Measurements from ENCODE around the gene ATP6V1F. TPM values are rescaled to one million over a fixed set of nuclear protein-coding genes. Genes with fewer than 3 reads are reported as not detected.

The ATP6V1F gene
- total and polyA plus RNA-seq, 2 donors (not counting 1 experiment from before 2014, with no cell fraction given), result 124 to 167 TPM

DNA sequence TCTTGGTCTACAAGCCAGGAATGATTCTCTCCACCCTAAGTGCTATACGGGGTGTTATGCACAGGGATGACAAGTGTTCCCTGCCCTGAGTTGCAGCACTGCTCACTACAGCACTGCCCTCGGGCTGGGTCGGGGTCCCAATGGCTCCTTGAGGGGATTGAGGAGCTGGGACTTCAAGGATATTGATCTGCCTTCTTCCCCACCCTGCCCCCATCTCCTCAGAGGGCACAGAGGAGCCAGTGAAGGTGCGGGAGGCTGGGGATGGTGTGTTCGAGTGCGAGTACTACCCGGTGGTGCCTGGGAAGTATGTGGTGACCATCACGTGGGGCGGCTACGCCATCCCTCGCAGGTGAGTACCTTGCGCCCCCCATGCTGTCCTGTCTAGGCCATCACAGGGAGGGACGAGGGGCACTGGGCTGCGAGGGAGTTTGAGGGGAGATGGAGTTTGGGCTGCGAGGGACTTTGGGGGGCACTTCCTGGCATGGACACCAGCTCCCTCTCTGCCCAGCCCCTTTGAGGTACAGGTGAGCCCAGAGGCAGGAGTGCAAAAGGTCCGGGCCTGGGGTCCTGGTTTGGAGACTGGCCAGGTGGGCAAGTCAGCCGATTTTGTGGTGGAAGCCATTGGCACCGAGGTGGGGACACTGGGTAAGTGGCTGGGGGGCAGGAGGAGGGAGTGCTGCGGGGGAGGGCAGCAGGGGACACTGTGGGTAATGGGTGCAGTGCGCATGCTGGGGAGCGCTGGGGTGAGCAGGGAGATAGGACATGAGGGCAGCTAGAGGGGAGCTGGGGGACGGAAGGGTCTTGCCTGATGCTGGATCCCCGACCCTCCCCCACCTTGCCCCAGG is 22.1 kb upstream of the ATP6V1F start:
- TF ChIP-seq, protein P1, sequence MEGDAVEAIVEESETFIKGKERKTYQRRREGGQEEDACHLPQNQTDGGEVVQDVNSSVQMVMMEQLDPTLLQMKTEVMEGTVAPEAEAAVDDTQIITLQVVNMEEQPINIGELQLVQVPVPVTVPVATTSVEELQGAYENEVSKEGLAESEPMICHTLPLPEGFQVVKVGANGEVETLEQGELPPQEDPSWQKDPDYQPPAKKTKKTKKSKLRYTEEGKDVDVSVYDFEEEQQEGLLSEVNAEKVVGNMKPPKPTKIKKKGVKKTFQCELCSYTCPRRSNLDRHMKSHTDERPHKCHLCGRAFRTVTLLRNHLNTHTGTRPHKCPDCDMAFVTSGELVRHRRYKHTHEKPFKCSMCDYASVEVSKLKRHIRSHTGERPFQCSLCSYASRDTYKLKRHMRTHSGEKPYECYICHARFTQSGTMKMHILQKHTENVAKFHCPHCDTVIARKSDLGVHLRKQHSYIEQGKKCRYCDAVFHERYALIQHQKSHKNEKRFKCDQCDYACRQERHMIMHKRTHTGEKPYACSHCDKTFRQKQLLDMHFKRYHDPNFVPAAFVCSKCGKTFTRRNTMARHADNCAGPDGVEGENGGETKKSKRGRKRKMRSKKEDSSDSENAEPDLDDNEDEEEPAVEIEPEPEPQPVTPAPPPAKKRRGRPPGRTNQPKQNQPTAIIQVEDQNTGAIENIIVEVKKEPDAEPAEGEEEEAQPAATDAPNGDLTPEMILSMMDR (conservative IDR thresholded peaks at IDR 0.05 in 1 of 2, IDR thresholded peaks at IDR 0.05 in 1 of 2; ENCODE audit: low read depth in 1 of 2, low read length in 2 of 2), result no peak
- TF ChIP-seq EZH2 (IDR thresholded peaks at IDR 0.05; ENCODE audit: low read length, missing control alignments), result no peak
- H4K20me1 ChIP-seq (ENCODE audit: control insufficient read depth, extremely low read depth, insufficient read depth, low read length), result no peaks in the 10 kb centered on the region
- no peak overlapping the region for H3K4me3 ChIP-seq (replicated peaks in 1 of 4; ENCODE audit: control extremely low read depth in 1 of 4, insufficient read depth in 1 of 4, low read depth in 3 of 4, low read length in 4 of 4)
- H3K36me3 ChIP-seq (ENCODE audit: control insufficient read depth, insufficient read depth, low read length), result peaks cover 80% of the 10 kb centered on the region
- H3K4me1 ChIP-seq (ENCODE audit: control insufficient read depth, extremely low read depth, insufficient read depth, low read length), result peaks cover 5% of the 10 kb centered on the region
- no peaks in the 10 kb centered on the region for H3K9me3 ChIP-seq (ENCODE audit: control insufficient read depth, insufficient read depth, low read depth, low read length)
- H2AFZ ChIP-seq (ENCODE audit: low read length), result no peak overlapping the region
- H3K9ac ChIP-seq (ENCODE audit: insufficient read depth, low read length), result no peak overlapping the region
- H3K27me3 ChIP-seq (ENCODE audit: control insufficient read depth, insufficient read depth, low read length), result no peaks in the 10 kb centered on the region
- DNase-seq (ENCODE audit: low read depth in 2 of 2), result no peak
- no peak overlapping the region for H3K27ac ChIP-seq (ENCODE audit: insufficient read depth, low read length)
- peaks cover 16% of the 10 kb centered on the region for H3K79me2 ChIP-seq (ENCODE audit: control insufficient read depth, insufficient read depth, low read length)
- H3K4me2 ChIP-seq (ENCODE audit: extremely low read depth, insufficient read depth, low read length), result no peak overlapping the region

DNA sequence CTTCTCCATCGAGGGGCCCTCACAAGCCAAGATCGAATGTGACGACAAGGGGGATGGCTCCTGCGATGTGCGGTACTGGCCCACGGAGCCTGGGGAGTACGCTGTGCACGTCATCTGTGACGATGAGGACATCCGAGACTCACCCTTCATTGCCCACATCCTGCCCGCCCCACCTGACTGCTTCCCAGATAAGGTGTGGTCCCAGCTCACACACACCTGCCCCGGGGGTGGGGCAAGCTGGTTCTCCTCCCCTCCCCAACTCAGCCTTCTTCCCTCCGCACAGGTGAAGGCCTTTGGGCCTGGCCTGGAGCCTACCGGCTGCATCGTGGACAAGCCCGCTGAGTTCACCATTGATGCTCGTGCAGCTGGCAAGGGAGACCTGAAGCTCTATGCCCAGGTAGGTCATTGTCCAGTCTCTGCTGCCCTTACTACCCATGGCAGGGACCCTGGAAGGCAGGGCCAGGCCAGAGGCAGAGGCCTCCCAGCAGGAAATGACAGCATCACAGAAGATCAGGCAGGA is 21.4 kb upstream of the ATP6V1F start:
- H3K79me2 ChIP-seq (ENCODE audit: control insufficient read depth, insufficient read depth, low read length), result peaks cover 11% of the 10 kb centered on the region
- H3K27me3 ChIP-seq (ENCODE audit: control insufficient read depth, insufficient read depth, low read length), result no peaks in the 10 kb centered on the region
- no peak overlapping the region for H3K4me3 ChIP-seq (replicated peaks in 1 of 4; ENCODE audit: control extremely low read depth in 1 of 4, insufficient read depth in 1 of 4, low read depth in 3 of 4, low read length in 4 of 4)
- no peaks in the 10 kb centered on the region for H3K9me3 ChIP-seq (ENCODE audit: control insufficient read depth, insufficient read depth, low read depth, low read length)
- TF ChIP-seq, protein P1 (conservative IDR thresholded peaks at IDR 0.05 in 1 of 2, IDR thresholded peaks at IDR 0.05 in 1 of 2; ENCODE audit: low read depth in 1 of 2, low read length in 2 of 2), result no peak
- no peak for TF ChIP-seq EZH2 (IDR thresholded peaks at IDR 0.05; ENCODE audit: low read length, missing control alignments)
- H3K4me1 ChIP-seq (ENCODE audit: control insufficient read depth, extremely low read depth, insufficient read depth, low read length), result no peaks in the 10 kb centered on the region
- H2AFZ ChIP-seq (ENCODE audit: low read length), result no peak overlapping the region
- H3K4me2 ChIP-seq (ENCODE audit: extremely low read depth, insufficient read depth, low read length), result no peak overlapping the region
- no peak for DNase-seq (ENCODE audit: low read depth in 2 of 2)
- no peaks in the 10 kb centered on the region for H4K20me1 ChIP-seq (ENCODE audit: control insufficient read depth, extremely low read depth, insufficient read depth, low read length)
- H3K36me3 ChIP-seq (ENCODE audit: control insufficient read depth, insufficient read depth, low read length), result peaks cover 82% of the 10 kb centered on the region
- no peak overlapping the region for H3K9ac ChIP-seq (ENCODE audit: insufficient read depth, low read length)
- no peak overlapping the region for H3K27ac ChIP-seq (ENCODE audit: insufficient read depth, low read length)

DNA sequence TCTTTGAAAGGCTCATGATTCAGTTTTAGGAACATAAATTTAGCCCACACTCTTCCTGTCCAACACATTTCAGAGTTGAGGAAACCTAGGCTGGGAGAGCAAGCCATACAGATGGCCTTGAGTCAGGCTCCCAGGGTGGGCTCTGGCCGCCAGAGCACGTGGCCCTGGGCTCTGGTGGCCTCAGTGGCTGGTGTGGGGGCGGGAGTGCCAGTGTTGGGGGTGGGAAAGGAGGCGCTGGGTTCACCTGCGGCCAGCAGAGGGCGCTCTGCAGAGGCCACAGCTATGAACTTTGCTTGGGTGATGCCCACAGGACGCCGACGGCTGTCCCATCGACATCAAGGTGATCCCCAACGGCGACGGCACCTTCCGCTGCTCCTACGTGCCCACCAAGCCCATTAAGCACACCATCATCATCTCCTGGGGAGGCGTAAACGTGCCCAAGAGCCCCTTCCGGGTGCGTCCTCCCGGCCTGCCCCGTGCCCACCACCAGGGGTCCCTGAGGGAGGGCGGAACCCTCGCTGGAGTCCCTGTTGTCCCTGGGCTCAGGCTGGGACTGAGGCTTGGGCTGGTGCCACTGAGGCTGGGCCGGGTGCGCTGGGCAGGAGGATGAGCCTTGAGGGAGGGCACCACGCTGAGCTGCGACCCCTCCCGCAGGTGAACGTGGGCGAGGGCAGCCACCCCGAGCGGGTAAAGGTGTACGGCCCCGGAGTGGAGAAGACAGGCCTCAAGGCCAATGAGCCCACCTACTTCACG is 20.6 kb upstream of the ATP6V1F start:
- TF ChIP-seq, protein P1 (conservative IDR thresholded peaks at IDR 0.05 in 1 of 2, IDR thresholded peaks at IDR 0.05 in 1 of 2; ENCODE audit: low read depth in 1 of 2, low read length in 2 of 2), result peak; percentile 39 to 72
- no peak for TF ChIP-seq EZH2 (IDR thresholded peaks at IDR 0.05; ENCODE audit: low read length, missing control alignments)
- Histone ChIP-seq H3K4me1 (ENCODE audit: control insufficient read depth, extremely low read depth, insufficient read depth, low read length) (no peaks in the 10 kb centered on the region), H3K4me2 (ENCODE audit: extremely low read depth, insufficient read depth, low read length) (no peak overlapping the region), H4K20me1 (ENCODE audit: control insufficient read depth, extremely low read depth, insufficient read depth, low read length) (no peaks in the 10 kb centered on the region), H3K9ac (ENCODE audit: insufficient read depth, low read length) (no peak overlapping the region), H2AFZ (ENCODE audit: low read length) (no peak overlapping the region), H3K36me3 (ENCODE audit: control insufficient read depth, insufficient read depth, low read length) (peaks cover 80% of the 10 kb centered on the region), H3K79me2 (ENCODE audit: control insufficient read depth, insufficient read depth, low read length) (peaks cover 5% of the 10 kb centered on the region), H3K9me3 (ENCODE audit: control insufficient read depth, insufficient read depth, low read depth, low read length) (no peaks in the 10 kb centered on the region), H3K27ac (ENCODE audit: insufficient read depth, low read length) (no peak overlapping the region), H3K27me3 (ENCODE audit: control insufficient read depth, insufficient read depth, low read length) (no peaks in the 10 kb centered on the region), H3K4me3 (replicated peaks in 1 of 4; ENCODE audit: control extremely low read depth in 1 of 4, insufficient read depth in 1 of 4, low read depth in 3 of 4, low read length in 4 of 4) (no peak overlapping the region)
- DNase-seq (ENCODE audit: low read depth in 2 of 2), result peak in 1 of 2 donors; percentile 58
